ENCODE data around the gene MACROD2.

MACROD2 gene

GRCh38 chr20:15836634-15837033 lies 1841.3 kb downstream of the MACROD2 start:
- no peak for DNase-seq (ENCODE audit: extremely low read depth, low read depth)
- TF ChIP-seq CTCF (IDR thresholded peaks at IDR 0.05; ENCODE audit: low read depth, low read length): no peak

GRCh38 chr20:15837563-15837962 lies 1842.2 kb downstream of the MACROD2 start:
- TF ChIP-seq CTCF (IDR thresholded peaks at IDR 0.05; ENCODE audit: low read depth, low read length): no peak
- no peak for DNase-seq (ENCODE audit: extremely low read depth, low read depth)

GRCh38 chr20:15838466-15838865 lies 1843.2 kb downstream of the MACROD2 start:
- TF ChIP-seq CTCF (IDR thresholded peaks at IDR 0.05; ENCODE audit: low read depth, low read length): no peak
- no peak for DNase-seq (ENCODE audit: extremely low read depth, low read depth)

GRCh38 chr20:15840636-15841301 lies 1845.5 kb downstream of the MACROD2 start:
- no peak for TF ChIP-seq CTCF (IDR thresholded peaks at IDR 0.05; ENCODE audit: low read depth, low read length)
- DNase-seq (ENCODE audit: extremely low read depth, low read depth): no peak

GRCh38 chr20:15842872-15843271 lies 1847.6 kb downstream of the MACROD2 start:
- no peak for DNase-seq (ENCODE audit: extremely low read depth, low read depth)
- no peak for TF ChIP-seq CTCF (IDR thresholded peaks at IDR 0.05; ENCODE audit: low read depth, low read length)

GRCh38 chr20:15843777-15844176 lies 1848.5 kb downstream of the MACROD2 start:
- TF ChIP-seq CTCF (IDR thresholded peaks at IDR 0.05; ENCODE audit: low read depth, low read length): no peak
- no peak for DNase-seq (ENCODE audit: extremely low read depth, low read depth)

- TF ChIP-seq CTCF (IDR thresholded peaks at IDR 0.05; ENCODE audit: low read depth, low read length): no peak
- no peak for DNase-seq (ENCODE audit: extremely low read depth, low read depth)
Measured at GRCh38 chr20:15847196-15847784, 1852.0 kb downstream of the MACROD2 start.

Data from AG09319 (cell line).